ENCODE results near the gene MTHFSD. TPM values are rescaled to one million over a fixed set of nuclear protein-coding genes. Genes with fewer than 3 reads are reported as not detected.

The MTHFSD gene
- total and polyA plus RNA-seq, 2 donors (not counting 3 experiments of a cell fraction or from before 2014, with no cell fraction given): 16.7 to 21.1 TPM

DNA sequence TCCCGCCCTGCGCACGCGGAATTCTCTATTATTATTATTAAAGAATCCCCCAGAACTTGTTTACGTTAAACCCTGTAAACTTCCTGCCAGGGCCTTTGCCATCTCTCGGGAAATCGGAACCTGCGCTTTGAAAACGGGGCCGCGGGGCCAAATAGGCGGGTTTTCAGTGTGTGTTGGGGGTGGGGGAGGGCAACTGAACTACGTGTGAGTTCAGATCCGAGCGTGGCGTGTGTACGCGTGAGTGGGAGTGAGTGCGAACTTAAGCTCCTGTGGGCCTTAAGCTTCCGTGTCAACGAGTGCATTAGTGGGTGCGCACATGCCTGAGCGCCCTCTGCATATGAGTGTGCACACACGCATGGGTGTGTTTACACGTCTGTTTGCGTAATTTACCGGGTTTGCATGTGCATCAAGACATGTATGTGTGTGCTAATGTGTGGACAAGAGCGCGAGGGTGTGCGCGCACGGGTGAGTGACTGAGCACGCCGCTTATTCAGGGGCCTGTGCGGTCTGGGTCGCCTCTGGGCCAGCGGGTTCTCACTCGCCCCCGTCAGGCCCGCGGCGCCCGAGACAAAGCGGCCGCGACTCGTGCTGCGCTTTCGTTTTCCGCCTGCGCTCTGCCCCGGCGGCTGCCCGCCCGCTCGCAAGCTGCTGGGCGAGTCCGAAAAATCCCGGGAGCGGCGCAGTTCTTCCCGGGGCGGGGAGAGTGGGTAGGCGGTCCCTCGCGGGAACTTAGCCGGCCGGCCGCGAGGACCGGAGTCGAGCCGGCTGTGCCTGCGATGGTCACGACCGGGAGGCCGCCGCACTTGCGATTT, 45.9 kb downstream of the MTHFSD start:
- FAIRE-seq: peak; percentile 37
- H3K36me3 ChIP-seq (ENCODE audit: control insufficient read depth in 2 of 2, extremely low read depth in 1 of 2, insufficient read depth in 2 of 2, low read length in 2 of 2): no peaks in the 10 kb centered on the region
- H3K27me3 ChIP-seq (ENCODE audit: control insufficient read depth in 2 of 2, insufficient read depth in 2 of 2, low read length in 2 of 2): peaks cover 48 to 78% of the 10 kb centered on the region in 2 experiments
- no peaks in the 10 kb centered on the region for H3K4me1 ChIP-seq (ENCODE audit: control insufficient read depth, extremely low read depth, insufficient read depth, low read length)
- intact Hi-C loops (cut with micrococcal nuclease): loop anchor here (2.0 kb wide), 1 partner anchor 168 kb away; no protein-coding TSS in a partner anchor
- dilution Hi-C loops (cut with MboI; ENCODE audit: extremely low pct_ligation_motif_present, low sequenced_read_pairs): no loop called here
- DNase-seq (ENCODE audit: low read depth, low spot score): peak; percentile 70
- peak overlapping the region; percentile 52 for H2AFZ ChIP-seq (ENCODE audit: low read depth, low read length)
- CTCF ChIA-PET: interaction anchor here (0.7 to 3.8 kb wide), 10 partner anchors 9 to 554 kb away, joined by 3 to 22 read pairs (median 4); no protein-coding TSS in a partner anchor
- TF ChIP-seq MAX (IDR thresholded peaks at IDR 0.05; ENCODE audit: insufficient read depth, insufficient read length) (no peak), POLR2AphosphoS5 (IDR thresholded peaks at IDR 0.05; ENCODE audit: insufficient read depth, low read depth, low read length) (no peak), POLR2A (IDR thresholded peaks at IDR 0.05; ENCODE audit: low read depth, low read length) (no peak), GATA2 (IDR thresholded peaks at IDR 0.05; ENCODE audit: insufficient read depth, insufficient read length, low read depth, low read length) (no peak), FOS (IDR thresholded peaks at IDR 0.05; ENCODE audit: borderline replicate concordance, insufficient read depth, low read length) (no peak), EZH2 (IDR thresholded peaks at IDR 0.05; ENCODE audit: borderline replicate concordance, low read depth, low read length, severe bottlenecking) (peak; percentile 66)
- TF ChIP-seq, protein P1, sequence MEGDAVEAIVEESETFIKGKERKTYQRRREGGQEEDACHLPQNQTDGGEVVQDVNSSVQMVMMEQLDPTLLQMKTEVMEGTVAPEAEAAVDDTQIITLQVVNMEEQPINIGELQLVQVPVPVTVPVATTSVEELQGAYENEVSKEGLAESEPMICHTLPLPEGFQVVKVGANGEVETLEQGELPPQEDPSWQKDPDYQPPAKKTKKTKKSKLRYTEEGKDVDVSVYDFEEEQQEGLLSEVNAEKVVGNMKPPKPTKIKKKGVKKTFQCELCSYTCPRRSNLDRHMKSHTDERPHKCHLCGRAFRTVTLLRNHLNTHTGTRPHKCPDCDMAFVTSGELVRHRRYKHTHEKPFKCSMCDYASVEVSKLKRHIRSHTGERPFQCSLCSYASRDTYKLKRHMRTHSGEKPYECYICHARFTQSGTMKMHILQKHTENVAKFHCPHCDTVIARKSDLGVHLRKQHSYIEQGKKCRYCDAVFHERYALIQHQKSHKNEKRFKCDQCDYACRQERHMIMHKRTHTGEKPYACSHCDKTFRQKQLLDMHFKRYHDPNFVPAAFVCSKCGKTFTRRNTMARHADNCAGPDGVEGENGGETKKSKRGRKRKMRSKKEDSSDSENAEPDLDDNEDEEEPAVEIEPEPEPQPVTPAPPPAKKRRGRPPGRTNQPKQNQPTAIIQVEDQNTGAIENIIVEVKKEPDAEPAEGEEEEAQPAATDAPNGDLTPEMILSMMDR (IDR thresholded peaks at IDR 0.05; ENCODE audit: extremely low read depth in 1 of 2, insufficient read depth in 1 of 2, low read depth in 1 of 2, low read length in 2 of 2): no peak
- peak overlapping the region; percentile 20 for H3K4me2 ChIP-seq (ENCODE audit: insufficient read depth, low read length)
- H3K9me3 ChIP-seq (replicated peaks; ENCODE audit: control insufficient read depth, insufficient read depth, low read length): no peaks in the 10 kb centered on the region
- H3K9ac ChIP-seq (replicated peaks; ENCODE audit: extremely low read depth, insufficient read depth, low read length): peak overlapping the region; percentile 5
- no peak overlapping the region for H3K27ac ChIP-seq (ENCODE audit: insufficient read depth, low read depth, low read length)
- peak overlapping the region; percentile 10 to 48 (median 15) for H3K4me3 ChIP-seq (replicated peaks in 1 of 3; ENCODE audit: insufficient read depth in 1 of 3, low read depth in 1 of 3, low read length in 3 of 3)
- no peaks in the 10 kb centered on the region for H4K20me1 ChIP-seq (replicated peaks; ENCODE audit: control insufficient read depth, extremely low read depth, insufficient read depth, low read length)
- H3K79me2 ChIP-seq (ENCODE audit: control insufficient read depth, insufficient read depth, low read length): no peaks in the 10 kb centered on the region
- no TSS peak for BruUV-seq (replicated peaks)
- POLR2A ChIA-PET: no interaction called here
- H3K9me1 ChIP-seq (replicated peaks; ENCODE audit: control insufficient read depth, extremely low read depth, insufficient read depth, low read length): no peaks in the 10 kb centered on the region
